ENCODE data around the gene LVRN.

GRCh38 chr5:115920171-115920725, 42.0 kb upstream of the LVRN start:
- no peak for TF ChIP-seq CTCF (conservative IDR thresholded peaks at IDR 0.05; ENCODE audit: low read depth, low read length)
- no peak for TF ChIP-seq POLR2A (IDR thresholded peaks at IDR 0.05; ENCODE audit: low read depth, low read length)
- TF ChIP-seq USF2 (IDR thresholded peaks at IDR 0.05; ENCODE audit: low read depth, low read length): no peak
- no peak for TF ChIP-seq RFX5 (IDR thresholded peaks at IDR 0.05; ENCODE audit: low read depth, low read length)
- TF ChIP-seq RAD21 (IDR thresholded peaks at IDR 0.05; ENCODE audit: low read length): no peak
- TF ChIP-seq NFE2L2 (IDR thresholded peaks at IDR 0.05; ENCODE audit: low read depth, low read length): no peak
- TF ChIP-seq MXI1 (IDR thresholded peaks at IDR 0.05; ENCODE audit: borderline replicate concordance, low read depth, low read length): no peak
- TF ChIP-seq FOS (IDR thresholded peaks at IDR 0.05; ENCODE audit: low read depth, low read length): no peak
- no peak for TF ChIP-seq SMC3 (IDR thresholded peaks at IDR 0.05; ENCODE audit: low read depth, low read length)
